Measurements from ENCODE around the gene FIGNL2.

Gene FIGNL2

GRCh38 chr12:51846911-51847642 lies 1.4 kb downstream of the FIGNL2 start:
- Histone ChIP-seq H3K27me3 (ENCODE audit: control insufficient read depth in 1 of 2, insufficient read depth in 2 of 2, low read length in 2 of 2) (peaks cover 40 to 67% of the 10 kb centered on the region in 2 donors), H3K9me3 (ENCODE audit: control insufficient read depth in 1 of 2, low read length in 2 of 2) (no peaks in the 10 kb centered on the region), H3K27ac (ENCODE audit: low read depth, low read length) (no peak overlapping the region), H3K9ac (ENCODE audit: low read depth in 1 of 2, low read length in 2 of 2) (peak overlapping the region in 1 of 2 donors; percentile 25), H3K4me3 (ENCODE audit: low read depth in 1 of 2, low read length in 2 of 2) (peak overlapping the region; percentile 35 to 60), H3K36me3 (ENCODE audit: control insufficient read depth in 1 of 2, insufficient read depth in 2 of 2, low read length in 2 of 2) (no peaks in the 10 kb centered on the region), H3K4me1 (ENCODE audit: control insufficient read depth in 1 of 2, insufficient read depth in 2 of 2, low read length in 2 of 2) (peaks cover 5 to 11% of the 10 kb centered on the region in 2 donors)

GRCh38 chr12:51846271-51846691 lies 2.2 kb downstream of the FIGNL2 start:
- no peaks in the 10 kb centered on the region for H3K9me3 ChIP-seq (ENCODE audit: control insufficient read depth in 1 of 2, low read length in 2 of 2)
- H3K9ac ChIP-seq (ENCODE audit: low read depth in 1 of 2, low read length in 2 of 2): no peak overlapping the region
- peaks cover 5 to 11% of the 10 kb centered on the region in 2 donors for H3K4me1 ChIP-seq (ENCODE audit: control insufficient read depth in 1 of 2, insufficient read depth in 2 of 2, low read length in 2 of 2)
- no peaks in the 10 kb centered on the region for H3K36me3 ChIP-seq (ENCODE audit: control insufficient read depth in 1 of 2, insufficient read depth in 2 of 2, low read length in 2 of 2)
- no peak overlapping the region for H3K27ac ChIP-seq (ENCODE audit: low read depth, low read length)
- H3K4me3 ChIP-seq (ENCODE audit: low read depth in 1 of 2, low read length in 2 of 2): no peak overlapping the region
- peaks cover 40 to 68% of the 10 kb centered on the region in 2 donors for H3K27me3 ChIP-seq (ENCODE audit: control insufficient read depth in 1 of 2, insufficient read depth in 2 of 2, low read length in 2 of 2)

- Histone ChIP-seq H3K9ac (ENCODE audit: low read depth in 1 of 2, low read length in 2 of 2) (no peak overlapping the region), H3K27me3 (ENCODE audit: control insufficient read depth in 1 of 2, insufficient read depth in 2 of 2, low read length in 2 of 2) (peaks cover 40 to 64% of the 10 kb centered on the region in 2 donors), H3K36me3 (ENCODE audit: control insufficient read depth in 1 of 2, insufficient read depth in 2 of 2, low read length in 2 of 2) (no peaks in the 10 kb centered on the region), H3K4me1 (ENCODE audit: control insufficient read depth in 1 of 2, insufficient read depth in 2 of 2, low read length in 2 of 2) (peaks cover 5 to 11% of the 10 kb centered on the region in 2 donors), H3K27ac (ENCODE audit: low read depth, low read length) (no peak overlapping the region), H3K4me3 (ENCODE audit: low read depth in 1 of 2, low read length in 2 of 2) (no peak overlapping the region), H3K9me3 (ENCODE audit: control insufficient read depth in 1 of 2, low read length in 2 of 2) (no peaks in the 10 kb centered on the region)
These were observed 3.0 kb downstream of the FIGNL2 start for GRCh38 chr12:51845482-51845881.

GRCh38 chr12:51844854-51845253 lies 3.7 kb downstream of the FIGNL2 start:
- peaks cover 38 to 57% of the 10 kb centered on the region in 2 donors for H3K27me3 ChIP-seq (ENCODE audit: control insufficient read depth in 1 of 2, insufficient read depth in 2 of 2, low read length in 2 of 2)
- peaks cover 5 to 11% of the 10 kb centered on the region in 2 donors for H3K4me1 ChIP-seq (ENCODE audit: control insufficient read depth in 1 of 2, insufficient read depth in 2 of 2, low read length in 2 of 2)
- H3K9me3 ChIP-seq (ENCODE audit: control insufficient read depth in 1 of 2, low read length in 2 of 2): no peaks in the 10 kb centered on the region
- H3K4me3 ChIP-seq (ENCODE audit: low read depth in 1 of 2, low read length in 2 of 2): no peak overlapping the region
- no peaks in the 10 kb centered on the region for H3K36me3 ChIP-seq (ENCODE audit: control insufficient read depth in 1 of 2, insufficient read depth in 2 of 2, low read length in 2 of 2)
- H3K9ac ChIP-seq (ENCODE audit: low read depth in 1 of 2, low read length in 2 of 2): no peak overlapping the region
- no peak overlapping the region for H3K27ac ChIP-seq (ENCODE audit: low read depth, low read length)

GRCh38 chr12:51841727-51842126 lies 6.8 kb downstream of the FIGNL2 start:
- H3K4me1 ChIP-seq (ENCODE audit: control insufficient read depth in 1 of 2, insufficient read depth in 2 of 2, low read length in 2 of 2): peaks cover 5 to 6% of the 10 kb centered on the region in 2 donors
- no peaks in the 10 kb centered on the region for H3K36me3 ChIP-seq (ENCODE audit: control insufficient read depth in 1 of 2, insufficient read depth in 2 of 2, low read length in 2 of 2)
- H3K27ac ChIP-seq (ENCODE audit: low read depth, low read length): no peak overlapping the region
- H3K9ac ChIP-seq (ENCODE audit: low read depth in 1 of 2, low read length in 2 of 2): no peak overlapping the region
- no peak overlapping the region for H3K4me3 ChIP-seq (ENCODE audit: low read depth in 1 of 2, low read length in 2 of 2)
- H3K9me3 ChIP-seq (ENCODE audit: control insufficient read depth in 1 of 2, low read length in 2 of 2): no peaks in the 10 kb centered on the region
- H3K27me3 ChIP-seq (ENCODE audit: control insufficient read depth in 1 of 2, insufficient read depth in 2 of 2, low read length in 2 of 2): peaks cover 39 to 51% of the 10 kb centered on the region in 2 donors

- Histone ChIP-seq H3K4me1 (ENCODE audit: control insufficient read depth in 1 of 2, insufficient read depth in 2 of 2, low read length in 2 of 2) (no peaks in the 10 kb centered on the region), H3K4me3 (ENCODE audit: low read depth in 1 of 2, low read length in 2 of 2) (no peak overlapping the region), H3K9me3 (ENCODE audit: control insufficient read depth in 1 of 2, low read length in 2 of 2) (no peaks in the 10 kb centered on the region), H3K27me3 (ENCODE audit: control insufficient read depth in 1 of 2, insufficient read depth in 2 of 2, low read length in 2 of 2) (peaks cover 36 to 43% of the 10 kb centered on the region in 2 donors), H3K36me3 (ENCODE audit: control insufficient read depth in 1 of 2, insufficient read depth in 2 of 2, low read length in 2 of 2) (no peaks in the 10 kb centered on the region), H3K9ac (ENCODE audit: low read depth in 1 of 2, low read length in 2 of 2) (no peak overlapping the region), H3K27ac (ENCODE audit: low read depth, low read length) (no peak overlapping the region)
These were observed 7.6 kb downstream of the FIGNL2 start for GRCh38 chr12:51840966-51841365.

- H3K36me3 ChIP-seq (ENCODE audit: control insufficient read depth in 1 of 2, insufficient read depth in 2 of 2, low read length in 2 of 2): no peaks in the 10 kb centered on the region
- no peak overlapping the region for H3K27ac ChIP-seq (ENCODE audit: low read depth, low read length)
- no peaks in the 10 kb centered on the region for H3K4me1 ChIP-seq (ENCODE audit: control insufficient read depth in 1 of 2, insufficient read depth in 2 of 2, low read length in 2 of 2)
- no peak overlapping the region for H3K4me3 ChIP-seq (ENCODE audit: low read depth in 1 of 2, low read length in 2 of 2)
- H3K9me3 ChIP-seq (ENCODE audit: control insufficient read depth in 1 of 2, low read length in 2 of 2): no peaks in the 10 kb centered on the region
- H3K9ac ChIP-seq (ENCODE audit: low read depth in 1 of 2, low read length in 2 of 2): no peak overlapping the region
- peaks cover 24 to 37% of the 10 kb centered on the region in 2 donors for H3K27me3 ChIP-seq (ENCODE audit: control insufficient read depth in 1 of 2, insufficient read depth in 2 of 2, low read length in 2 of 2)
These were observed 9.1 kb downstream of the FIGNL2 start for GRCh38 chr12:51839310-51839947.

- Histone ChIP-seq H3K36me3 (ENCODE audit: control insufficient read depth in 1 of 2, insufficient read depth in 2 of 2, low read length in 2 of 2) (no peaks in the 10 kb centered on the region), H3K9me3 (ENCODE audit: control insufficient read depth in 1 of 2, low read length in 2 of 2) (no peaks in the 10 kb centered on the region), H3K4me1 (ENCODE audit: control insufficient read depth in 1 of 2, insufficient read depth in 2 of 2, low read length in 2 of 2) (no peaks in the 10 kb centered on the region), H3K27ac (ENCODE audit: low read depth, low read length) (no peak overlapping the region), H3K27me3 (ENCODE audit: control insufficient read depth in 1 of 2, insufficient read depth in 2 of 2, low read length in 2 of 2) (peaks cover 20 to 32% of the 10 kb centered on the region in 2 donors), H3K4me3 (ENCODE audit: low read depth in 1 of 2, low read length in 2 of 2) (no peak overlapping the region), H3K9ac (ENCODE audit: low read depth in 1 of 2, low read length in 2 of 2) (no peak overlapping the region)
These were observed 9.8 kb downstream of the FIGNL2 start for GRCh38 chr12:51838762-51839161.

GRCh38 chr12:51838036-51838435 lies 10.5 kb downstream of the FIGNL2 start:
- Histone ChIP-seq H3K9me3 (ENCODE audit: control insufficient read depth in 1 of 2, low read length in 2 of 2) (no peaks in the 10 kb centered on the region), H3K27me3 (ENCODE audit: control insufficient read depth in 1 of 2, insufficient read depth in 2 of 2, low read length in 2 of 2) (peaks cover 22 to 32% of the 10 kb centered on the region in 2 donors), H3K27ac (ENCODE audit: low read depth, low read length) (no peak overlapping the region), H3K4me1 (ENCODE audit: control insufficient read depth in 1 of 2, insufficient read depth in 2 of 2, low read length in 2 of 2) (no peaks in the 10 kb centered on the region), H3K4me3 (ENCODE audit: low read depth in 1 of 2, low read length in 2 of 2) (no peak overlapping the region), H3K9ac (ENCODE audit: low read depth in 1 of 2, low read length in 2 of 2) (no peak overlapping the region), H3K36me3 (ENCODE audit: control insufficient read depth in 1 of 2, insufficient read depth in 2 of 2, low read length in 2 of 2) (no peaks in the 10 kb centered on the region)

GRCh38 chr12:51837286-51837685 lies 11.2 kb downstream of the FIGNL2 start:
- Histone ChIP-seq H3K9me3 (ENCODE audit: control insufficient read depth in 1 of 2, low read length in 2 of 2) (no peaks in the 10 kb centered on the region), H3K27me3 (ENCODE audit: control insufficient read depth in 1 of 2, insufficient read depth in 2 of 2, low read length in 2 of 2) (peaks cover 27 to 33% of the 10 kb centered on the region in 2 donors), H3K9ac (ENCODE audit: low read depth in 1 of 2, low read length in 2 of 2) (no peak overlapping the region), H3K36me3 (ENCODE audit: control insufficient read depth in 1 of 2, insufficient read depth in 2 of 2, low read length in 2 of 2) (no peaks in the 10 kb centered on the region), H3K4me3 (ENCODE audit: low read depth in 1 of 2, low read length in 2 of 2) (no peak overlapping the region), H3K27ac (ENCODE audit: low read depth, low read length) (no peak overlapping the region), H3K4me1 (ENCODE audit: control insufficient read depth in 1 of 2, insufficient read depth in 2 of 2, low read length in 2 of 2) (no peaks in the 10 kb centered on the region)

Measured in duodenal mucosa (tissue), 2 donors.